Fibroblast of pulmonary artery (primary cell): Measurements from ENCODE around the gene PTMA.
A peak's percentile ranks its signal among the peaks of the same experiment; 100 is the strongest.

Source experiments
- DNase-seq: peaks from one replicate; pipeline ENCODE4 v3.0.0-alpha.2; 2010; ENCODE audit warnings: low read depth
- H3K4me3 ChIP-seq: replicated peaks from 2 replicates; pipeline ENCODE4 v1.5.1; 2011; ENCODE audit warnings: low read depth, mild to moderate bottlenecking, control low read depth, low read length, moderate library complexity
- TF ChIP-seq, protein P1 (sequence below): IDR thresholded peaks from 2 replicates; pipeline ENCODE4 v1.5.1; 2011; ENCODE audit warnings: mild to moderate bottlenecking, control low read depth, low read length, inconsistent platforms; ENCODE audit errors: missing control alignments

PTMA gene

GRCh38 chr2:231714639-231715498 is 6.5 kb downstream of the PTMA start:
- TF ChIP-seq, protein P1, sequence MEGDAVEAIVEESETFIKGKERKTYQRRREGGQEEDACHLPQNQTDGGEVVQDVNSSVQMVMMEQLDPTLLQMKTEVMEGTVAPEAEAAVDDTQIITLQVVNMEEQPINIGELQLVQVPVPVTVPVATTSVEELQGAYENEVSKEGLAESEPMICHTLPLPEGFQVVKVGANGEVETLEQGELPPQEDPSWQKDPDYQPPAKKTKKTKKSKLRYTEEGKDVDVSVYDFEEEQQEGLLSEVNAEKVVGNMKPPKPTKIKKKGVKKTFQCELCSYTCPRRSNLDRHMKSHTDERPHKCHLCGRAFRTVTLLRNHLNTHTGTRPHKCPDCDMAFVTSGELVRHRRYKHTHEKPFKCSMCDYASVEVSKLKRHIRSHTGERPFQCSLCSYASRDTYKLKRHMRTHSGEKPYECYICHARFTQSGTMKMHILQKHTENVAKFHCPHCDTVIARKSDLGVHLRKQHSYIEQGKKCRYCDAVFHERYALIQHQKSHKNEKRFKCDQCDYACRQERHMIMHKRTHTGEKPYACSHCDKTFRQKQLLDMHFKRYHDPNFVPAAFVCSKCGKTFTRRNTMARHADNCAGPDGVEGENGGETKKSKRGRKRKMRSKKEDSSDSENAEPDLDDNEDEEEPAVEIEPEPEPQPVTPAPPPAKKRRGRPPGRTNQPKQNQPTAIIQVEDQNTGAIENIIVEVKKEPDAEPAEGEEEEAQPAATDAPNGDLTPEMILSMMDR = peak; percentile 73

DNA sequence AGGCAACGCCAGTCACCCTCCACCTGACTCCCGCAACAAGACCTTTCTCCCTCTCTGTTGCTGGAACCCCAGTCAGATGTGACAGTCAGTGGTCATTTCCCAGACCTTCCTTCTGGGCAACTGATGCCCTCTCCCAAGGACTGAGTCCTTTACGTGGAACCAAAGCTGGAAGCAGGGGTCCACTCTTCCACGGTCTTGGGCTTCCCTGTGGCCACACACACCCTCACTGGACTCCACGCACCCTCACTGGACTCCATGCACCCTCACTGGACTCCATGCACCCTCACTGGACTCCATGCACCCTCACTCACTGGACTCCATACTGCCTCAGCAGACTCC is 7.1 kb downstream of the PTMA start:
- DNase-seq = no peak
- TF ChIP-seq, protein P1 = no peak
- H3K4me3 ChIP-seq = no peak overlapping the region

More at GRCh38 chr2:231714639-231715498, 6.5 kb downstream of the PTMA start:
- no peak overlapping the region for H3K4me3 ChIP-seq
- peak; percentile 50 for DNase-seq

GRCh38 chr2:231715988-231716616 is 7.8 kb downstream of the PTMA start:
- TF ChIP-seq, protein P1 = no peak
- no peak overlapping the region for H3K4me3 ChIP-seq
- peak; percentile 37 for DNase-seq

GRCh38 chr2:231716666-231717280 is 8.4 kb downstream of the PTMA start:
- TF ChIP-seq, protein P1 = no peak
- H3K4me3 ChIP-seq = no peak overlapping the region
- peak; percentile 47 for DNase-seq

- H3K4me3 ChIP-seq = no peak overlapping the region
- peak; percentile 57 for DNase-seq
- TF ChIP-seq, protein P1 = no peak
Observed at GRCh38 chr2:231717281-231718171, 9.2 kb downstream of the PTMA start.

DNA sequence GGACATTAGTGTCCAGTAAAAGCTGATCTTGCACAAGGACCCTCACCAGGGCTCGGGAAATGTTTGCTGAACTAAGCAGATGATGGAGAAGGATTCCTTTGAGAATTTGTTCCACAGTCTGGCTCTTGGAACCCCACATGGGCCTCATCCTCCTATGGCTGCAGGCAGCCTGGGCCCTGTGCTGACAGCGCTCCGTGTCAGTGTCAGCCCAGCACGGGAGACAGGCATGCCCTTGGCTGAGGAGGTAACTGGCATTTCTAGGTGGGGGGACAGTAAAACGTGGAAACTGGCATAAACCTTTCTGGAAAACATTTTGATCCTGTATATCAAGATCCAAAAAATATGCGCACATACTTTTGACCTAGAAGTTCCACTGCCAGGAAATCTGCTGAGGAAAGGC is 10.5 kb downstream of the PTMA start:
- TF ChIP-seq, protein P1 = no peak
- H3K4me3 ChIP-seq = no peak overlapping the region
- no peak for DNase-seq
